Measurements from ENCODE around the gene SCO1. TPM values are rescaled to one million over a fixed set of nuclear protein-coding genes. Genes with fewer than 3 reads are reported as not detected.

The SCO1 gene
- 15.6 TPM for polyA plus RNA-seq (2013, experiment 1 of 2)
- polyA plus RNA-seq (2013, experiment 2 of 2): 14.9 TPM

DNA sequence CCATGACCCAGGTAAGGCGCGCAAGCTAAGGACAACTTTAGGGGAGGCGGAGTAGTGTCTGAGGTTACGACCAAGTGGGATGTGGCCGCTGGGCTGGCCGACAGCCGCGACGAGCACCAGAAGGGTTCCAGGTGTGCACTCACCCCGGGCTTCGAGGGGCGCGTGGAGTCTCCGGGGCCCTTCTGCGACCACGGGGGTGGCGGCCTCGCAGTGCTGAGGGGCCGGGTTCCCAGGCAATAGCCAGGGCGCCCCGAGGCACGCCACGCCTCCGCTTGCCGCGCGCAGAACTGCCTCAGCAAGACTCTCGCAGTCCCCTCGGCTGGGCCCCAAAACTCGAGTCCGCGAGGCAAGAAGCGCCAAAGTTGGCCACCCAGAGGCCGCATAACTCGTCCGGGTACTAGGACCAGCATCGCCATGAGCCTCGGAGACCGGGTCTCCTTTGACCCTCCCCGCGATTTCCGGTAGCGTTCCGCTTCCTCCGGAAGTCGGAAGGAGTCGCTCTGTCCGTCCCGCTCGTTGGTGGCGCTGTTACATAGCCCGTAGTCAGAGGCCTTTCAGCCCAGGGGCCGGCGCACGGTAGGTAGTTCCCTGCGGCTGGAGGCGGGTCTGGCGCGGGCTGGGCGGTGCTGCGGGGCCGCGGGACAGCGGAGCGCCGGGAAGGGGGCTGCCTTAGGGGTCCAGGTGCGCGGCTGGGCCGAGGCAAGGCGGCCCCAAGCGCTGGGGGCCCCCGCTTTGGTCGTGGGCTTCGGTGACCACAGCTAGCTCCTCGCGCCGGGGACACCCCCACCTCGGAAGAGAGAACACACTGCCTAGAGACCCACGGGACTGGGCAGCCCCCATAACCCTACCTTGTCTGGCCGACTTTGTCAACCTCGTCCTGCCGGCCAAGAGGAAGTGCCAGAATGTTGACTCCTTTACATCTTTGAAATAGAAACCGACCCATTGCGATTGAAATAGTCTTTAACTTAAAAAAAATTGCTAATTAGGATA lies at the start of gene SCO1, which contains the start of gene ADPRM:
SCO1 (minus strand) TSS at position 442 of the 990 bp plus-strand sequence; CDS start at position 416, 26 bp downstream.
ADPRM (plus strand) TSS at position 503 of the 990 bp plus-strand sequence. CDS start 7,333 bp downstream, outside the sequence.
- H2BK5ac ChIP-seq (ENCODE audit: low read length): peak within 1 kb of the TSS; percentile 75
- H3K9me3 ChIP-seq (replicated peaks in 1 of 2; ENCODE audit: control insufficient read depth in 2 of 2, insufficient read depth in 1 of 2, low read depth in 1 of 2, low read length in 2 of 2): no peaks in the 10 kb centered on the region
- H3K79me1 ChIP-seq (ENCODE audit: low read depth, low read length): peaks cover 10% of the 10 kb centered on the region
- peak within 1 kb of the TSS; percentile 94 to 98 for H3K4me3 ChIP-seq (ENCODE audit: low read length in 2 of 2)
- peaks cover 10 to 35% of the 10 kb centered on the region in 2 donors for H3K36me3 ChIP-seq (replicated peaks in 1 of 2; ENCODE audit: control insufficient read depth in 2 of 2, insufficient read depth in 2 of 2, low read length in 2 of 2)
- peak within 1 kb of the TSS; percentile 46 for H2AK5ac ChIP-seq (ENCODE audit: low read depth, low read length)
- no peak within 1 kb of the TSS for H4K91ac ChIP-seq (ENCODE audit: low read depth, low read length, poor library complexity)
- H3K4me2 ChIP-seq (ENCODE audit: insufficient read depth, low read length, poor library complexity, severe bottlenecking): peak within 1 kb of the TSS; percentile 80
- H2AFZ ChIP-seq (ENCODE audit: low read length): peak within 1 kb of the TSS; percentile 92
- peak within 1 kb of the TSS; percentile 98 for H3K9ac ChIP-seq (ENCODE audit: low read depth, low read length, poor library complexity)
- peak within 1 kb of the TSS; percentile 29 for H4K8ac ChIP-seq (ENCODE audit: low read depth, low read length)
- H3K18ac ChIP-seq (ENCODE audit: low read length): peak within 1 kb of the TSS; percentile 96
- WGBS, 2 donors (ENCODE audit: extremely low coverage in 2 of 2, insufficient read length in 2 of 2, insufficient replicate concordance in 1 of 2): no CpG with 5 or more reads among the region's 84 CpGs
- peak within 1 kb of the TSS; percentile 85 for H3K23ac ChIP-seq (ENCODE audit: low read depth, low read length, poor library complexity)
- H2BK120ac ChIP-seq (ENCODE audit: low read depth, low read length): no peak within 1 kb of the TSS
- H3K27me3 ChIP-seq (ENCODE audit: control insufficient read depth in 3 of 3, insufficient read depth in 3 of 3, low read depth in 1 of 3, low read length in 3 of 3): no peaks in the 10 kb centered on the region
- peak within 1 kb of the TSS; percentile 87 for H3K27ac ChIP-seq (replicated peaks; ENCODE audit: low read length)
- no peak within 1 kb of the TSS for H3K4ac ChIP-seq (ENCODE audit: low read length)
- H3K14ac ChIP-seq (ENCODE audit: low read length): peak within 1 kb of the TSS; percentile 71
- DNase-seq (ENCODE audit: low spot score): peak; percentile 87
- peaks cover 1 to 3% of the 10 kb centered on the region in 2 donors for H3K4me1 ChIP-seq (ENCODE audit: control insufficient read depth in 2 of 2, insufficient read depth in 1 of 2, low read depth in 1 of 2, low read length in 2 of 2)
- no peak within 1 kb of the TSS for H2BK15ac ChIP-seq (ENCODE audit: low read length)
- no peak within 1 kb of the TSS for H2BK12ac ChIP-seq (ENCODE audit: low read length)

DNA sequence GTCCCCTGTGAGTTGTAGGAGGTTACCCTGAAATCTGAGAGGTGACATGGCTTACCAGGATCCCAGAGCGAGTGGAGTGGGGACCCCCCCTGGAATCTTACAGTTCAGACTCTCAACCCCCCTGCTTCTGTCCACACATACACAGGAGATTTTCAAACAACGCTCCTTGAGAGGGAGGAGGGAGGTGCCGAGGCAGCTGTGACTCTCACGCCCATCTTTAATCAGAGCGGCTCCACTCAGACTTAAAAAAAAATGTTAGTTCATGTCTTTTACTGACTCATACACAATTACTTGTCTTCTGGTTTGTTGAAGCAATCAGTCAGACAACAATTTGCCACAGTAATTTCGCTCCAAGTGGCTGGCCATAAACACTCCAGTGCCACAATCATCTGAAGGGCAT lies 47.9 kb upstream of the SCO1 start:
- no peak overlapping the region for H2BK15ac ChIP-seq (ENCODE audit: low read length)
- no peak overlapping the region for H3K4ac ChIP-seq (ENCODE audit: low read length)
- WGBS, 2 donors (ENCODE audit: extremely low coverage in 2 of 2, insufficient read length in 2 of 2, insufficient replicate concordance in 1 of 2): no CpG with 5 or more reads among the region's 6 CpGs
- no peak overlapping the region for H2BK12ac ChIP-seq (ENCODE audit: low read length)
- no peak overlapping the region for H2BK5ac ChIP-seq (ENCODE audit: low read length)
- no peak overlapping the region for H4K8ac ChIP-seq (ENCODE audit: low read depth, low read length)
- DNase-seq (ENCODE audit: low spot score): no peak
- H3K27me3 ChIP-seq (ENCODE audit: control insufficient read depth in 3 of 3, insufficient read depth in 3 of 3, low read depth in 1 of 3, low read length in 3 of 3): peaks cover 0 to 5% (median 0%) of the 10 kb centered on the region in 3 experiments
- no peak overlapping the region for H3K4me2 ChIP-seq (ENCODE audit: insufficient read depth, low read length, poor library complexity, severe bottlenecking)
- no peak overlapping the region for H4K91ac ChIP-seq (ENCODE audit: low read depth, low read length, poor library complexity)
- no peaks in the 10 kb centered on the region for H3K79me1 ChIP-seq (ENCODE audit: low read depth, low read length)
- H2AFZ ChIP-seq (ENCODE audit: low read length): no peak overlapping the region
- no peak overlapping the region for H2BK120ac ChIP-seq (ENCODE audit: low read depth, low read length)
- H3K9me3 ChIP-seq (replicated peaks in 1 of 2; ENCODE audit: control insufficient read depth in 2 of 2, insufficient read depth in 1 of 2, low read depth in 1 of 2, low read length in 2 of 2): no peaks in the 10 kb centered on the region
- H3K4me3 ChIP-seq (ENCODE audit: low read length in 2 of 2): no peak overlapping the region
- H3K14ac ChIP-seq (ENCODE audit: low read length): no peak overlapping the region
- H3K18ac ChIP-seq (ENCODE audit: low read length): peak overlapping the region; percentile 16
- no peak overlapping the region for H3K23ac ChIP-seq (ENCODE audit: low read depth, low read length, poor library complexity)
- H3K27ac ChIP-seq (replicated peaks; ENCODE audit: low read length): no peak overlapping the region
- no peak overlapping the region for H2AK5ac ChIP-seq (ENCODE audit: low read depth, low read length)
- peaks cover 0 to 2% of the 10 kb centered on the region in 2 donors for H3K4me1 ChIP-seq (ENCODE audit: control insufficient read depth in 2 of 2, insufficient read depth in 1 of 2, low read depth in 1 of 2, low read length in 2 of 2)
- H3K36me3 ChIP-seq (replicated peaks in 1 of 2; ENCODE audit: control insufficient read depth in 2 of 2, insufficient read depth in 2 of 2, low read length in 2 of 2): no peaks in the 10 kb centered on the region
- no peak overlapping the region for H3K9ac ChIP-seq (ENCODE audit: low read depth, low read length, poor library complexity)

DNA sequence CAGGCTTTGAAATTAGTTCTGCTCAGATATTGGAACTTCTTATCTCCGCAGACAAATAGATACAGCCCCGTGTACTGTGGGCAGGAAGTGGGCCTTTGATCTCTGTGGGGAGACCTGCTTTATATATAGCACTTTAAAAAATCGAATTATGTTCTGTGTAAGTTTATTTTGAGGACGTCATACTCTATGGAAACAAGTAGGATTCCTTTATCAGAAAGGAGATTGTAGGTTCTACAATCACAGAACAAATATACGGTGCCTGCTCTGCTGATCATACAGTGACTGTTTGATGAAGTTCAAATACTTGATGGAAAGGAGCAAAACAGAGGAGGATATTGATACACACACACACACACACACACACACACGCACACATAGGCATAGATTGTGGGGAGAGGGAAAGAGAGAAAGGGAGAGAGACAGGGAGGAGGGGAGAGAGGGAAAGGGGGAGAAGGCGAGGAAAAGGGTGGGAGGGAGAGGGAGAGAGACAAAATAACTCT lies 47.2 kb upstream of the SCO1 start:
- no peak overlapping the region for H2BK15ac ChIP-seq (ENCODE audit: low read length)
- H3K27me3 ChIP-seq (ENCODE audit: control insufficient read depth in 3 of 3, insufficient read depth in 3 of 3, low read depth in 1 of 3, low read length in 3 of 3): peaks cover 0 to 2% (median 0%) of the 10 kb centered on the region in 3 experiments
- no peak overlapping the region for H3K27ac ChIP-seq (replicated peaks; ENCODE audit: low read length)
- no peak overlapping the region for H3K4me3 ChIP-seq (ENCODE audit: low read length in 2 of 2)
- H3K4me1 ChIP-seq (ENCODE audit: control insufficient read depth in 2 of 2, insufficient read depth in 1 of 2, low read depth in 1 of 2, low read length in 2 of 2): peaks cover 0 to 2% of the 10 kb centered on the region in 2 donors
- no peak overlapping the region for H3K9ac ChIP-seq (ENCODE audit: low read depth, low read length, poor library complexity)
- no peak overlapping the region for H2BK120ac ChIP-seq (ENCODE audit: low read depth, low read length)
- no peak overlapping the region for H3K14ac ChIP-seq (ENCODE audit: low read length)
- no peak overlapping the region for H2AFZ ChIP-seq (ENCODE audit: low read length)
- no peak for DNase-seq (ENCODE audit: low spot score)
- H3K4ac ChIP-seq (ENCODE audit: low read length): no peak overlapping the region
- no peak overlapping the region for H3K23ac ChIP-seq (ENCODE audit: low read depth, low read length, poor library complexity)
- H4K8ac ChIP-seq (ENCODE audit: low read depth, low read length): no peak overlapping the region
- H3K36me3 ChIP-seq (replicated peaks in 1 of 2; ENCODE audit: control insufficient read depth in 2 of 2, insufficient read depth in 2 of 2, low read length in 2 of 2): no peaks in the 10 kb centered on the region
- H2BK5ac ChIP-seq (ENCODE audit: low read length): no peak overlapping the region
- no peaks in the 10 kb centered on the region for H3K79me1 ChIP-seq (ENCODE audit: low read depth, low read length)
- H3K18ac ChIP-seq (ENCODE audit: low read length): no peak overlapping the region
- no peak overlapping the region for H3K4me2 ChIP-seq (ENCODE audit: insufficient read depth, low read length, poor library complexity, severe bottlenecking)
- H3K9me3 ChIP-seq (replicated peaks in 1 of 2; ENCODE audit: control insufficient read depth in 2 of 2, insufficient read depth in 1 of 2, low read depth in 1 of 2, low read length in 2 of 2): no peaks in the 10 kb centered on the region
- no peak overlapping the region for H4K91ac ChIP-seq (ENCODE audit: low read depth, low read length, poor library complexity)
- no CpG with 5 or more reads among the region's 7 CpGs for WGBS, 2 donors (ENCODE audit: extremely low coverage in 2 of 2, insufficient read length in 2 of 2, insufficient replicate concordance in 1 of 2)
- H2BK12ac ChIP-seq (ENCODE audit: low read length): no peak overlapping the region
- H2AK5ac ChIP-seq (ENCODE audit: low read depth, low read length): no peak overlapping the region

Data from neuronal stem cell (in vitro differentiated cells).